ENCODE measurements around the gene SERPINA12.

DNA sequence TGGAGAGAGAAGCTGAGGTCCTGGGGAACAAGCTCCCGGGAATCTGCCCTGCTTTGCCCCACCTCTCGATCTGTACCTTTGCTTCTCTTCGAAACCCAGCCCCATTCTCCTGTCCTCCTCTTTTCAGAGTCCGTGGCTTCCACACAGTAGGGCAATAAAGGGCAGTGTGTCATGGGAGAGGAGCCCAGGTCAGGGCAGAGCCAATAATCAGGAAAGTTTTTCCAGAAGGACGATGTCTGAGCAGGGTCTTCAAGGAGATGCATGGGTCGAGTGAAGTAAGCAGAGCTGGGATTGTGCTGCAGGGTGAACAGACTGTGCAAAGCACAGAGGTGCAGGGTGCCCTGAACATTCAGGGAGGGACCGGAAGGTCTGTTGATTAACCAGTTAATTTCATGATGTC lies 29.9 kb upstream of the SERPINA12 start:
- no peak for TF ChIP-seq POLR2AphosphoS5 (IDR thresholded peaks at IDR 0.05; ENCODE audit: low read depth, low read length)
- TF ChIP-seq SIN3A (IDR thresholded peaks at IDR 0.05; ENCODE audit: borderline replicate concordance, insufficient read depth, low read length): no peak
- no peak for TF ChIP-seq FOXP2 (optimal IDR thresholded peaks at IDR 0.05; ENCODE audit: borderline replicate concordance, extremely low read depth, extremely low read length, insufficient read depth)
